ENCODE data around the gene GDF11.

Gene GDF11

DNA sequence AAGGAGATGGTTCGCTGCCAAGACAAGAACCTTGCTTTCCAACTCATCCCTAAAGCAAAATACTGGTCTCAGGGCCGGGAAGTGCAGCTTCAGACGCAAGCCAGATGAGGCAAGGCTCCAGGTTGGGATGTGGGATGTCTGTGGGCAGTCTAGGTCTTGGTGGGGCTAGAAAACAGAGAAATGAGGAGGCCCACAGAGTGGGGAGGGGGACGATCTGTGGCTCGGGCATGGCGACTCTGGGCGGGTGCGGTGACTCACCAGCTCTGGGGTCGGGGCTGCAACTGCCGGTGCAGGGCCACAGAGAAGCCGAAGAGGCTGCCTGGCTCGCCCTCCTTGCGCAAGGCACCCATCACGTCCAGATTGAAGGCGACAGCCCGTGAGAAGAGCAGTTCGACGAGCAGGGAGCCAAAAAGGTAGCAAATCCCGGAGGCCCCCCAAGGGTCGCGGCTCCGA lies 35.7 kb upstream of the GDF11 start:
- no peak for DNase-seq (ENCODE audit: low read depth in 2 of 2)

DNA sequence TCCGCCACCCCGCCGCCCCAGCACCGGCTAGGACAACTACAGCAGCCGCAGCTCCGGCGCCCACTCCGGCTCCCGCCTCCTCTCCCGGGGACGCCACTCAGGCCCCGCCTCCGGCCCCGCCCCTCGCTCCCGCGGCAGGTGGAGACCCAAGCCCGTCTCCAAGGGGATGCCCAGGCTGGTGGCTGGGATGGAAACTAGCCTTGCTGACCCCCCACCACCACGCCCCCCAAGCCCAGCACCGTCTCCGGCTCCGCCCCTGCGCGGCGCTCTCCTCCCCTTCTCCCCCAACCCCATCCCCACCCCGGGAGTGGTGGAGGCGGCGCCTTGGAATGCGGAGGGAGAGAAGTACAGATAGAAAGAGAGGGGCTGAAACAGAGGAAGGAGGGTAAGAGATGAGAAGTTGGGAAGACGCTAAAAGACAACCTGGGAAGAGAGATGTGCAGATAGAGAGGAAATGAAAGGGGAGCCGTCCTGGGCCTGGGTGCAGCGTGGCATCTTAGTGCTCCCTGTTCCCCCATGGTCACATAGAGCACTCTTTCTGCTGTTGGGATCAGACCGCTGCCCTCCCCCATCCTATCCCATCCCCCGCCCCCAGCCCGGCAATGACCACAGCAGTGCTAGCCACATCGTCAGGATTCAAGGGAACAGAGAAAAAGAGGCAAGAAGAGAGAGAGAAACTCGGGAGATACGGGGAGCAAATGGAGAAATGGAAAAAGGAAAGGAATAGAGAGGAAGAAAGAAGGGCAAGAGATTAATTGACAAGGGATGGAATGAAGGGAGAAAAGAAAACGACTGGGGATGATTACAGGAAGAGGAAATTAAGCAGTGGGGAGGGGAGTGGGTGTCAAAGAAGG lies 34.9 kb upstream of the GDF11 start, which contains the start of gene ITGA7:
TSS of gene ITGA7 (minus strand) at position 64 of the 854 bp plus-strand sequence. CDS start 222 bp downstream, outside the sequence.
- DNase-seq (ENCODE audit: low read depth in 2 of 2) = peak; percentile 45 to 48

- DNase-seq (ENCODE audit: low read depth in 2 of 2) = no peak
Observed at GRCh38 chr12:55708695-55709233, 34.2 kb upstream of the GDF11 start.

GRCh38 chr12:55711786-55712553 lies 31.0 kb upstream of the GDF11 start:
- no peak for DNase-seq (ENCODE audit: low read depth in 2 of 2)

DNA sequence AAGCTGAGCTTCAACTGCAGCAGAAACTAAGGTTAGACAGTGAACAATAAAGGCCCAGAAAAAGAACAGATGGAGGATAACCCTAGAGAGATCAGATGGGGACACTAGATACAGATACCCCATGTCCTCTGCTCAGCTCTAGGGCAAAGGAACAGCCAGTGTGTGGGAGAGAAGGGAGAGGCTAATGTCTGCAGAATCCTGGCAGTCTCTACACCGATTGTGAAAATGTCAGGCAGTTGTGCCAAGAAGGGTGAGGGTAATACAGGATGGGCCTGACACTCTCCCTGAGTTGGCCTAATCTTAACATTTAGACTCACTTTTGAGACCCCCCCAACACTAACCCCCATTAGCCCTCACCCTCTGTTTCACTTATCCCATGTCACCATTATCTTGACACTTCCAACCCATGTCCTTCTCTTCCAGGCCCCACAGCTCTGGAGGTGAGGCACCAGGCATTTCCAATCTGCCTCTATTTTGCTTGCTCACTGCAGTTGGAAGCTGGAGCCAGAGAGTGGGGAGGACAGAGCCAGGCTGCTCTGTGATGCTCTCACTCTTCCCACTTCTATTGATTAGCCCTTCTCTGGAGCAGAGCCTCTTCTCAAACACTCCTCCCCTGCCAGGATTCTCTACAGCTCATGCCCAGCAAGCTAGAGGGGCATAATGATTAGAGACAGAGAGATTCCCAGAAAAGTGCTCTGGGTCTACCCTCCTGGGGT lies 30.1 kb upstream of the GDF11 start:
- no peak for DNase-seq (ENCODE audit: low read depth in 2 of 2)

- no peak for DNase-seq (ENCODE audit: low read depth in 2 of 2)
Observed at GRCh38 chr12:55713721-55714120, 29.2 kb upstream of the GDF11 start.

DNA sequence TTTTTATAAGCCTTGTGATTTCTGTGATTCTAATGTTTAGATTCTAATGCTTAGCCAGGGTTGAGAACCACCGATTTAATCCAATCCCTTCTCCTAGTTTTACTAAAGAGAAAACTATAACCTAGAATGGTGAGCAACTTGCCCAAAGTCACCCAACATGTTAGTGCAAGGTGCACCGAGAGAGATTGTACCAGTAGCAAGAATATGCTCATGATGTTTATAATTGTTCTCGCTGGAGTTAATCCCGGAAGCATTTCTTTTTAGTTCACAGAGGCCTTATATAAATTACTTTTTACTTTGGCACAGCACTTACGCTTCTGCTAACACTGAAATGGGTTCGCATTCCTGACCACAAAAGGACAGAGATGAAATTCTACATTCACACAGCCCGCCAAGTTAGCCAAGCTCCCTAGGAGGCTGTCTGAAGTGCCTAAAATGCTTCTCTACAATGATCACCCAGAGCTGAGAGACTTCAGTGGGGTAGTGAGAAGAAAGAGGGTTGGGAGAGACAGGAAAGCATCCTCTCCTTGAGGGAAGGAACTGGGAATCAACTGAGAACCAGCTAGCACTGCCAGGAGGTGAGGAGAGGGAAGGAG lies 27.7 kb upstream of the GDF11 start:
- DNase-seq (ENCODE audit: low read depth in 2 of 2) = no peak

DNA sequence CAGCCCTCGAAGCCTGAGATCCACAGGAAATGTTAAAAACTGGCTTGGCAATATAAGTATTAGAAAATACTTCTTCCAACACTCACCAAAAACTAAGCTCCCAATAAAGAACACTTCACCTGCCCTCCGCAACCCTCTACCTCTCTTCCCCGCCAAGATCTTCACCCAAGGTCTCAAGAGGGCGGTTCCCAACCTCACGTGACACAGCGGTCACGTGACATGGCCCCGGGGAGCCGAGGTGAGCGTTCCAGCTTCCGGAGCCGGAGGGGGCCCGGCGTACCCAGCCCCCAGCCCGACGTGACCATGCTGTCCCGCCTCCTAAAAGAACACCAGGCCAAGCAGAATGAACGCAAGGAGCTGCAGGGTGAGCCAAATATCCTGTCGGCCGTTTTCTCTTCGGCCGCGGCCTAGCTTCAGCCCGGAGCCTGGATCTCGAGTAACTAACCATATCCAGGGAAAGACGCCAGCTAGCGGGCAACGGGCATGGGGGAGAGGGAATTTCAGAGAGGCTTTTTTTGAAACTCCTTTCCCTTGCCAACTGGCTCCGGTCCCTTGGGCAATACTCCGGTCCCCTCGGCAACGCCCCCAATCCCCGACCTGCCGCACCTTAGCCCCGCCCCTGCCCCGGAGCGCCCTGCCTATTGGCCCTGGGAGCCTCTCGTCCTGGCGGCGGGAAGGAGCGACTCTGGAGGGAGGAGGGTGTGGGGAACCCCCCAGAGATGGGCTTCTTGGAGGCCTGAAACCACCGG lies 26.9 kb upstream of the GDF11 start, which contains the start of gene BLOC1S1:
TSS of gene BLOC1S1 (plus strand) at position 214 of the 749 bp plus-strand sequence. CDS start at position 220, 6 bp downstream.
- peak; percentile 90 for DNase-seq (ENCODE audit: low read depth in 2 of 2)

DNA sequence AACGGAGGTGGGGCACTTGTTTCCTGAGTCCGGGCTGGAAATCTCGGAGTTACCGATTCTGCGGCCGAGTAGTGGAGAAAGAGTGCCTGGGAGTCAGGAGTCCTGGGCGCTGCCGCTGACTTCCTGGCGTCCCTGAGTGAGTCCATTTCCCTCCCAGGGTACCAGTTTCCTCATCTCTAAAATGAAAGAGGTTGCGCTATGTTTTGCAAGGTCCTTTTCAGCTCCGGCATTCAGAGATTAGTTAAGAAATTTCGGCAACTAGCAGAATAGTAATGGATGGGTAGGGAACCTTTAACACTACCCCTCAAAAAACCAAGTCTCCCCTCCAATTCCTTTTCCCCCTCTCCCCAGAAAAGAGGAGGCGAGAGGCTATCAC lies 26.4 kb upstream of the GDF11 start:
- DNase-seq (ENCODE audit: low read depth in 2 of 2) = no peak

- DNase-seq (ENCODE audit: low read depth in 2 of 2) = peak in 1 of 2 donors; percentile 26
Observed at GRCh38 chr12:55717011-55718007, 25.6 kb upstream of the GDF11 start.

DNA sequence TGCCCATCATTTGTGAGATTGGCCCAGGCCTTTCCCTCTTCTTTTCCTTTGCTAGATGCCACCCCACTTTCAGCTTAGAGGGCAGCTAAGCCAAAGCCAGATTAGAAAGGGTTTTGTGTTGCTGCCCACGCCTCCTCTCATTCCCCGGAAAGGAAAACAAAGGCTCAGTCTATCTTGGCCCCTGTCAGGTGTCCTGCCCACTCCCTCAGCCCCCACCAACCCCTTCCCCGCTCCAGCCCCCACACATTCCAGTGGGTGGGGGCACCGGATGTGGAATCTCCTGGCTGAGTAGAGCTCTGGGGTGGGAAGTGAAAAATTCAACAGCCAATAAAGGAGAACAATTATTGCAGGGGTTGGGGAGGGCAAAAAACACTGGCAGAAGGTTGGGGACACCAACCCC lies 24.9 kb upstream of the GDF11 start:
- DNase-seq (ENCODE audit: low read depth in 2 of 2) = no peak

GRCh38 chr12:55718624-55719275 lies 24.2 kb upstream of the GDF11 start:
- DNase-seq (ENCODE audit: low read depth in 2 of 2) = no peak

DNA sequence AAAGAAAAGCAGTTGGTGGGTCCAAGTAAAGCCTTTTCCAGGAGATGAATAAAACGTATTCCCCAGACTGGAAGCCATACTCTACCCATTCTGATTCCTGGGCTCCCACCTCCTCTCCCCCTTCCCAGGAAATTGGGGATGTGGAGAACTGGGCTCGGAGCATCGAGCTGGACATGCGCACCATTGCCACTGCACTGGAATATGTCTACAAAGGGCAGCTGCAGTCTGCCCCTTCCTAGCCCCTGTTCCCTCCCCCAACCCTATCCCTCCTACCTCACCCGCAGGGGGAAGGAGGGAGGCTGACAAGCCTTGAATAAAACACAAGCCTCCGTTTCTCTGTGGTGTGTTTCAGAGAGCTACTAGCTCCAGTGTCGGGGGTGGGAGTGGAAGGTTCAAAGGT lies 23.6 kb upstream of the GDF11 start:
- no peak for DNase-seq (ENCODE audit: low read depth in 2 of 2)

- no peak for DNase-seq (ENCODE audit: low read depth in 2 of 2)
Observed at GRCh38 chr12:55720071-55720564, 22.8 kb upstream of the GDF11 start, which contains the start of gene RDH5. TSS of gene RDH5 (plus strand) at chr12:55720393. CDS start at chr12:55721185, 792 bp downstream.

DNA sequence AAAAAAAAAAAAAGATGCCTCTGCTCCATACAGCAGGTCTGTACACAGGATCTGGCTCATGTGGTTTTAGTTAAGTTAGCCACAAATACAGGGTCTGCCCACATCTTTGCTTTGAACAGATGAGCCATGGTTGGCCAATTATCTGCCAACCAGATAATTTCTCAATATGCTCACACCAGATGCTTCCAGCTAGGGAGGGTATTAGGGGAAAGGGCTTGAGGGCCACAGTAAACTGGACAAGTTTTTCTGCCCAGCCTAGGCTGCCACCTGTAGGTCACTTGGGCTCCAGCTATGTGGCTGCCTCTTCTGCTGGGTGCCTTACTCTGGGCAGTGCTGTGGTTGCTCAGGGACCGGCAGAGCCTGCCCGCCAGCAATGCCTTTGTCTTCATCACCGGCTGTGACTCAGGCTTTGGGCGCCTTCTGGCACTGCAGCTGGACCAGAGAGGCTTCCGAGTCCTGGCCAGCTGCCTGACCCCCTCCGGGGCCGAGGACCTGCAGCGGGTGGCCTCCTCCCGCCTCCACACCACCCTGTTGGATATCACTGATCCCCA lies 22.0 kb upstream of the GDF11 start:
- DNase-seq (ENCODE audit: low read depth in 2 of 2) = no peak

DNA sequence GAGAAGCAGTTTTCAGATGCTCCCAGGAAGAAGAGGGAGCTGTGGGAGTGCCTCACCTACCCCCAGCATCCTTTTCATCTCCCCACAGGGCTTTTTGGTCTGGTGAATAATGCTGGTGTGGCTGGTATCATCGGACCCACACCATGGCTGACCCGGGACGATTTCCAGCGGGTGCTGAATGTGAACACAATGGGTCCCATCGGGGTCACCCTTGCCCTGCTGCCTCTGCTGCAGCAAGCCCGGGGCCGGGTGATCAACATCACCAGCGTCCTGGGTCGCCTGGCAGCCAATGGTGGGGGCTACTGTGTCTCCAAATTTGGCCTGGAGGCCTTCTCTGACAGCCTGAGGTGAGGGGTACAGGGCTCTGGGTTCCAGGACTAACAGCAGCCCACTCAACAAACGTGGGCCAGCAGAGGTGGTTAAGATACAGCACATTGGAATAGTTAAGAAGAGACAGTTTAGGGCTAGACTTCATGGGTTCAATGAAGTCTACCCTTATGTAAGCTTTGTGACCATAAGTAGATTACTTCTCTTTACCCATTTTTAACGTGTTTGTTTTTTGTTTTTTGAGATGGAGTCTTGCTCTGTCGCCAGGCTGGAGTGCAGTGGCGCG lies 21.2 kb upstream of the GDF11 start:
- DNase-seq (ENCODE audit: low read depth in 2 of 2) = no peak

DNA sequence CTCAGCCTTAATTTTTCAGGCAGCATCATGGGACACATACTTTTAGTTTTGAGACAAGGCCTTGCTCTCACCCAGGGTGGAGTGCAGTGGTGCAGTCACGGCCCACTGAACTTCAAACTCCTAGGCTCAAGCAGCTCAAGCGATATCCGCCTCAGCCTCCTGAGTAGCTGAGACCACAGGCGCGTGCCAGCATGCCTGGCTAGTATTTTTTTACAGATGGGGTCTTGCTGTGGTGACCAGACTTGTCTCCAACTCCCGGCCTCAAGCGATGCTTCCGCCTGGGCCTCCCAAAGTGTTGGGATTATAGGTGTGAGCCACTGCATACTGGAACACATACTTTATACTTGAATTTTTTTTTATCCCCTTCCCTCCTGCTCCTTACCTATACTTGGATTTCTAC lies 20.0 kb upstream of the GDF11 start:
- no peak for DNase-seq (ENCODE audit: low read depth in 2 of 2)
